Vagina (tissue), 2 donors: ENCODE results near the gene TMEM135.

Source experiments
- CTCF ChIP-seq, 3 experiments: fragments of 450-650 bp in 2 of 3; fragments of 200-600 bp in 1 of 3; sonication (generic) in 1 of 3; IDR thresholded peaks; one replicate each; pipeline ENCODE4 v1.5.1; 2017 to 2019; ENCODE audit warnings: antibody characterized with exemption in 3 of 3, mild to moderate bottlenecking in 2 of 3, moderate library complexity in 2 of 3
- POLR2A ChIP-seq, 2 donors: fragments of 450-650 bp; IDR thresholded peaks; one replicate each; pipeline ENCODE4 v1.6.1; 2017; ENCODE audit warnings: antibody characterized with exemption in 2 of 2, mild to moderate bottlenecking in 2 of 2, moderate library complexity in 2 of 2
- POLR2AphosphoS5 ChIP-seq, 2 donors: sonication (generic); formaldehyde crosslinking; IDR thresholded peaks; one replicate each; pipeline ENCODE4 v1.9.0; 2017; ENCODE audit warnings: antibody characterized with exemption in 2 of 2, mild to moderate bottlenecking in 2 of 2, low read depth in 1 of 2; ENCODE audit not compliant: insufficient read depth in 1 of 2

DNA sequence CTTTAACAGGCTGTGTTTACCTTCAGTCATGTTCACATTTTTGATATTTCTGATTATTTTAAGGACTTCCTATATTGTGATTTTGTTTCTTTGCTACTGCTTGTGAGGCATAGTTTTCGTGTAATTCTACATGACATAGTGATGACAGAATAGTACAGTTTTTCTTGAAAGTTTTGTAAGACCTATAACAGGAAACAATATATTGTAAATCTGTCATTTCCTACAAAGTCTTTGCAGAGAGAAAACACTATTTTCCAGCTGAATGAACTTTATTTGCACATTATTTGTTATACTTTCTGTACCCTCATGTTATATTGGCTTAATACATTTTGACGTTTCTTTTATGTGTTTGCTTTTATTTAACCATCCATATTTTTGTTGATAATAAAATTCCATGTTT is 191.1 kb downstream of the TMEM135 start:
- no peak for TF ChIP-seq CTCF (IDR thresholded peaks at IDR 0.05)
- no peak for TF ChIP-seq POLR2A (IDR thresholded peaks at IDR 0.05)
- no peak for TF ChIP-seq POLR2AphosphoS5 (IDR thresholded peaks at IDR 0.05; ENCODE audit: insufficient read depth in 1 of 2, low read depth in 1 of 2)
